Naive B cell (primary cell): ENCODE data around the gene APOBEC3F. TPM values are rescaled to one million over a fixed set of nuclear protein-coding genes. Genes with fewer than 3 reads are reported as not detected.
A peak's percentile ranks its signal among the peaks of the same experiment; 100 is the strongest.
"Not testable (repeated sequence)": the region's sequence is repeated elsewhere in the genome, so short reads cannot be mapped to it uniquely, and the experiment has no call there.

Experiments used
- ATAC-seq, 2 donors: fragments of 150-1000 bp; cut with Tn5 transposase; 2 replicates each; pipeline ENCODE4 v1.10.0; 2021; ENCODE audit warnings: low read depth in 2 of 2, mild to moderate bottlenecking in 2 of 2, moderate library complexity in 2 of 2
- DNase-seq: peaks from one replicate; pipeline ENCODE4 v3.0.0; 2022
- H3K27ac Mint-ChIP-seq, 6 donors: one replicate each; pipeline ENCODE4 v1.8.0; 2020 to 2022; ENCODE audit warnings: mild to moderate bottlenecking in 6 of 6, mixed read lengths in 6 of 6, moderate library complexity in 5 of 6, inconsistent platforms in 2 of 6
- H3K27me3 Mint-ChIP-seq, 3 donors: one replicate each; pipeline ENCODE4 v1.8.0; 2021 to 2022; ENCODE audit warnings: mixed read lengths in 3 of 3, mild to moderate bottlenecking in 1 of 3
- H3K36me3 Mint-ChIP-seq, 2 donors: one replicate each; pipeline ENCODE4 v1.8.0; 2020 to 2022; ENCODE audit warnings: mixed read lengths in 2 of 2, inconsistent platforms in 1 of 2, mild to moderate bottlenecking in 1 of 2
- H3K4me1 Mint-ChIP-seq, 3 donors: one replicate each; pipeline ENCODE4 v1.8.0; 2020 to 2022; ENCODE audit warnings: mixed read lengths in 3 of 3, inconsistent platforms in 1 of 3, mild to moderate bottlenecking in 1 of 3, moderate library complexity in 1 of 3
- H3K4me3 Mint-ChIP-seq, 8 donors: one replicate each; pipeline ENCODE4 v1.8.0; 2020 to 2022; ENCODE audit warnings: mild to moderate bottlenecking in 8 of 8, mixed read lengths in 8 of 8, moderate library complexity in 8 of 8, inconsistent platforms in 2 of 8
- H3K9me3 Mint-ChIP-seq, 7 donors: one replicate each; pipeline ENCODE4 v1.8.0; 2020 to 2022; ENCODE audit warnings: mixed read lengths in 7 of 7, mild to moderate bottlenecking in 5 of 7, inconsistent platforms in 2 of 7, moderate library complexity in 1 of 7
- polyA plus RNA-seq, 6 donors: library from polyadenylated mRNA; unstranded; fragments of 300-500 nt; fragmentation: Illumina TruSeq; gene quantifications; one replicate each; pipeline ENCODE4 v1.2.3, GENCODE V29; 2021; ENCODE audit warnings: low read depth in 6 of 6

The APOBEC3F gene
- polyA plus RNA-seq, result 10 to 100 TPM; 32.0 to 56.2 (median 36.4) TPM

DNA sequence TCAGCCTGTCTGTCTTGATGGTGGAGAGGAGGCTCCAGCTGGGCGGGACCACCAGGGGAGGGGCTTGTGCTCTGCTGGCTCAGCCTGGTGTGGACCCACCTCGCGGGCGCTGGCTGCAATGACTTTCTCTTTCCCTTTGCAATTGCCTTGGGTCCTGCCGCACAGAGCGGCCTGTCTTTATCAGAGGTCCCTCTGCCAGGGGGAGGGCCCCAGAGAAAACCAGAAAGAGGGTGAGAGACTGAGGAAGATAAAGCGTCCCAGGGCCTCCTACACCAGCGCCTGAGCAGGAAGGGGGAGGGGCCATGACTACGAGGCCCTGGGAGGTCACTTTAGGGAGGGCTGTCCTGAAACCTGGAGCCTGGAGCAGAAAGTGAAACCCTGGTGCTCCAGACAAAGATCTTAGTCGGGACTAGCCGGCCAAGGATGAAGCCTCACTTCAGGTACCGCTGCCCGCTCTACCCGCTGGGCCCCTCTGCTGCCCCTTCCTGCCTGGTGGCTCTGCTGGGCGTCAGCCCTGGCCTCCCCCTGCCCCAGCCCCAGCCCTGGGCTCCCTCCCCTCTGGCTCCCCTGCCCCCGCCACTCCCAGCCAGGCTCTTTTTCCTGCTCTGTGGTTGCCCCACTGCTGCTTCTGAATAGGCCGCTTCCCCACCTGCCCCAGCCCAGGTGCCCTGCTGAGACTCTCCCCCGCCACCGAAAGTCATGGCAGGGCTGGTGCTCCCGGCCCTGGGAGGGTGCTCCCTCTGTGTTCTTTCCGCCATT, at the start of gene APOBEC3F:
TSS of gene APOBEC3F (plus strand) at position 327 of the 759 bp plus-strand sequence. CDS start at position 424, 97 bp downstream.
- not testable (repeated sequence) for H3K27me3 Mint-ChIP-seq, H3K9me3 Mint-ChIP-seq
- Mint-ChIP-seq H3K36me3 (peaks cover 0 to 12% of the 10 kb centered on the region in 2 donors), H3K4me3 (peak within 1 kb of the TSS; percentile 91 to 96 (median 94)), H3K4me1 (peaks cover 41 to 67% (median 48%) of the 10 kb centered on the region in 3 donors), H3K27ac (peak within 1 kb of the TSS; percentile 85 to 97 (median 94))
- ATAC-seq (peak; percentile 89 to 97), DNase-seq (peak; percentile 71)

DNA sequence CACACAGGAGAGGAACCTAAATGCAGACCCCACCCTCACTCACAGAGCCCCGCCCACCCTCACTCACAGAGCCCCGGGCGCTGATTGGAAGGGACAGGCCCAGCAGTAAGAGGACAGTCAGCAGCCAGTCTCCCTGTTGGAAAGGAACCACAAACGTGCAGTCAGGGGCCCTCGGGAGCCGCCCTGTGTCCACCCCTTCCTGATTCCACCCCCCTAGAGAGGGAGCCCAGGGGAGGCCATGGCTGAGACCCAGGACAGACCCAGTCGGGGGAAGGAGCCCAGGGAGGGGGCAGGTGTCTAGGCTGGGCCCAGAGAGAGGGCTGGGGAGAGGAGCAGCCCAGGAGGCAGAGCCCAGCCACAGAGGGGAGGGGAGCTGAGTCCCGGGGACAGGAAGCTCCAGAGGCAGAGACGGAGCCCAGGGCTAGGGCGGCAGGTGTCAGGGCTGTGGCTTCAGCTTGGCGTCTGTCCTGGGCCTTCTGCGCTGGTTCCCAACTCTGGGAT, 47.7 kb upstream of the APOBEC3F start:
- peaks cover 8 to 37% (median 23%) of the 10 kb centered on the region in 3 donors for H3K27me3 Mint-ChIP-seq
- not testable (repeated sequence) for H3K9me3 Mint-ChIP-seq, DNase-seq, ATAC-seq, H3K4me1 Mint-ChIP-seq, H3K27ac Mint-ChIP-seq, H3K36me3 Mint-ChIP-seq, H3K4me3 Mint-ChIP-seq

DNA sequence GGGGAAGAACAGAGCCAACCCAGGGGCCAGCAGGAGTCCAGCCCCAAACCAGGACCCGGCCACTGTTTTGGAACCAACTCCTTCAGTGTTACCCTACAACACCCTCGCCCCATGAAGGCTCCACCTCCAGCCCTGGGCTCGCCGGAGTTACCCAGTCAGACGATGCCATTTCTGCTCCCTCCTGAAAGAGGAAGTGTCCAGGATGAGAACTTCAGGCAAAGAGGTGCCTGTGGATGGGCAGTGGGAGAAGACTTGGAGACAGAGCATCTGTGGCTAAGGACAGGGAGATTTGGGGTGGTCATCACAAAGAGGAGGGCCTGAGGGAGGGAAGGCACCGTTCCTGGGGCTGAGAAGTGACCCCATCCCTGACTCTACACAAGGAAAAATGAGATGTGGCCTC, 44.6 kb upstream of the APOBEC3F start:
- no peak for DNase-seq
- peaks cover 8 to 50% (median 25%) of the 10 kb centered on the region in 3 donors for H3K27me3 Mint-ChIP-seq
- H3K36me3 Mint-ChIP-seq, result peaks cover 0 to 6% of the 10 kb centered on the region in 2 donors
- H3K27ac Mint-ChIP-seq, result peak overlapping the region in 1 of 6 donors; percentile 62
- peaks cover 0 to 9% (median 6%) of the 10 kb centered on the region in 7 donors for H3K9me3 Mint-ChIP-seq
- no peak for ATAC-seq
- H3K4me3 Mint-ChIP-seq, result no peak overlapping the region
- peaks cover 0 to 8% (median 0%) of the 10 kb centered on the region in 3 donors for H3K4me1 Mint-ChIP-seq

DNA sequence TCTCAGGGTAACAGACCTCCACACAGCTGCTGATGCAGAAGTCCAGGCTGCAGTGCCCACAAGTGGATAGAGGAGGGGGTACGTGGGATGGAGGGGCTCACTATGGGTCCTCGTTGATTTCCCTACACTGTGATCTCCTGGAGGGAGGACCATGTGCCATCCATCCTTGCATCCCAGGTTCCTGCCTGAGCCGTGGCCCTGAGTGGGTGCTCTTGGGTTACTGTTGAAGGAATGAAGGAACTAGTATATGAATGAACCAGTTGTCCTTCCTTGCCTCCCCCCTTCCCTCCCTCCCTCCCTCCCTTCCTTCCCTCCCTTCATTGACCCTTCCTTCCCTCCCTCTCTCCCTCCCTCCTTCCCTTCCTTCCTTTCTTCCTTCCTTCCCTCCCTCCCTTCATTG, 43.1 kb upstream of the APOBEC3F start:
- H3K27me3 Mint-ChIP-seq, result peaks cover 8 to 50% (median 25%) of the 10 kb centered on the region in 3 donors
- peaks cover 0 to 8% (median 5%) of the 10 kb centered on the region in 3 donors for H3K4me1 Mint-ChIP-seq
- no peak overlapping the region for H3K27ac Mint-ChIP-seq
- H3K4me3 Mint-ChIP-seq, result no peak overlapping the region
- DNase-seq (no peak), ATAC-seq (no peak)
- peaks cover 0 to 6% of the 10 kb centered on the region in 2 donors for H3K36me3 Mint-ChIP-seq
- H3K9me3 Mint-ChIP-seq, result peaks cover 0 to 9% (median 6%) of the 10 kb centered on the region in 7 donors

DNA sequence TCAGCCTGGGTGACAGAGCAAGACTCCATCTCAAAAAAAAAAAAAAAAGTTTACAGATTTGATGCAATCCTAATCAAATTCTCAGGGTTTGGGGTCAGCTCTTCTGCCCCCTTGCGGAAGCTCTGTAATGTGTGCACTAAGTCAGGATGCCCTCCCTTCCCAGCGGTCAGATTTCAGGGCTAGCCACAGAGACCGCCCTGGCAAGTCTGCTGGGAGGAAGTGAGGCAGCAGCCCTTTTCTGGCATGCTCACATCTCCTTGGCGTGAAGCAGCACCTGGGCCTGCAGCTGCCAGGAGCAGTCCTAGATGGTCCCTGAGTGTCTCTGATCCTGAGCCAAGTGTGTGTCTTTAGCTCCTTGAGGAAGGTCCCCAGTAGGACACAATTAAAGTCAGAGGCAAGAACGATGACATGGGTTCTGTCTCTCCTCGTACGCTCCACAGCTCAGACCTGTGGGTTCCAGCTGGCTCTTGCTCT, 37.5 kb upstream of the APOBEC3F start:
- H3K27ac Mint-ChIP-seq, result peak overlapping the region in 2 of 6 donors; percentile 22 to 42
- ATAC-seq, result peak; percentile 86 to 87
- H3K9me3 Mint-ChIP-seq, result peaks cover 0 to 6% (median 2%) of the 10 kb centered on the region in 7 donors
- peaks cover 0 to under 1% of the 10 kb centered on the region in 2 donors for H3K36me3 Mint-ChIP-seq
- H3K27me3 Mint-ChIP-seq, result peaks cover 0 to 13% (median 0%) of the 10 kb centered on the region in 3 donors
- peaks cover 14 to 21% (median 16%) of the 10 kb centered on the region in 3 donors for H3K4me1 Mint-ChIP-seq
- peak overlapping the region in 2 of 8 donors; percentile 3 to 59 for H3K4me3 Mint-ChIP-seq
- DNase-seq, result peak; percentile 60

DNA sequence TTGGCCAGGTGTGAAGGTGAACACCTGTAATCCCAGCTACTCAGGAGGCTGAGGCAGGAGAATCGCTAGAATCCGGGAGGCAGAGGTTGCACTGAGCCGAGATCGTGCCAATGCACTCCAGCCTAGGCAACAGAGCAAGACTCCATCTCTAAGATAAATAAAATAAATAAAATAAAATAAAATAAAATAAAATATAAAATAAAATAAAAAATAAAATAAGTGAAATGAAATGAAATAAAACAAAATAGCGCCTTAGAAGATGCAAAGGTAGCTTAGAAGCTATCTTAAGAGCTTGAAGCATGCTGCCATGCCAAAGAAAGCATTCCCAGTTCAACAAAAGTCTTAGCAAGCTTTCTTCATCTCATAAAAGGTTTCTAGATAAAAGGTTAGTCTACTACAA, 33.5 kb upstream of the APOBEC3F start:
- H3K27ac Mint-ChIP-seq, result no peak overlapping the region
- H3K27me3 Mint-ChIP-seq, result no peaks in the 10 kb centered on the region
- peaks cover 24 to 35% (median 33%) of the 10 kb centered on the region in 3 donors for H3K4me1 Mint-ChIP-seq
- H3K4me3 Mint-ChIP-seq, result no peak overlapping the region
- H3K9me3 Mint-ChIP-seq, result no peaks in the 10 kb centered on the region
- DNase-seq (no peak), ATAC-seq (no peak)
- no peaks in the 10 kb centered on the region for H3K36me3 Mint-ChIP-seq

DNA sequence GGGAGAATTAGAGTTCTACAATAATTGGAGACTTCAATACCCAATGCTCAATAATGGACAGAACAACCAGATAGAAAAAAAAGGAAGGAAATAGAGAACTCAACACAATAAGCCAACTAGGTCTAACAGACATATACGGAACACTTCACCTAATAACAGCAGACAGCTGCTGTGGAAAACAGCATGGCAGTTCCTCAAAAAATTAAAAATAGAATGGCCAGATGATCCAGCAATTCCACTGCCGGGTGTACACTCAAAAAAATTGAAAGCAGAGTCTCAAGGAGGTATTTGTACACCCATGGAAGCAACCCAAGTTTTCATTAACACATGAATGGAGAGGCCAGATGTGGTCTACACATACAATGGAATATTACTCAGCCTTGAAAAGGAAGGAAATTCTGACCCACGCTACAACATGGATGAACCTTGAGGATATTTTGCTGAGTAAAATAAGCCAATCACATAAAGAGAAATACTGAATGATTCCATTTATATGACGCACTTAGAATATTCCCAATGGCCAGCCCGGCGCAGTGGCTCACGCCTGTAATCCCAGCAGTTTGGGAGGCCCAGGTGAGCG, 32.3 kb upstream of the APOBEC3F start:
- H3K9me3 Mint-ChIP-seq, DNase-seq, H3K36me3 Mint-ChIP-seq, H3K27me3 Mint-ChIP-seq, ATAC-seq: not testable (repeated sequence)
- H3K4me1 Mint-ChIP-seq, result peaks cover 29 to 37% (median 36%) of the 10 kb centered on the region in 3 donors
- H3K4me3 Mint-ChIP-seq, result peak overlapping the region in 1 of 8 donors; percentile 63
- peak overlapping the region in 2 of 6 donors; percentile 74 to 87 for H3K27ac Mint-ChIP-seq

DNA sequence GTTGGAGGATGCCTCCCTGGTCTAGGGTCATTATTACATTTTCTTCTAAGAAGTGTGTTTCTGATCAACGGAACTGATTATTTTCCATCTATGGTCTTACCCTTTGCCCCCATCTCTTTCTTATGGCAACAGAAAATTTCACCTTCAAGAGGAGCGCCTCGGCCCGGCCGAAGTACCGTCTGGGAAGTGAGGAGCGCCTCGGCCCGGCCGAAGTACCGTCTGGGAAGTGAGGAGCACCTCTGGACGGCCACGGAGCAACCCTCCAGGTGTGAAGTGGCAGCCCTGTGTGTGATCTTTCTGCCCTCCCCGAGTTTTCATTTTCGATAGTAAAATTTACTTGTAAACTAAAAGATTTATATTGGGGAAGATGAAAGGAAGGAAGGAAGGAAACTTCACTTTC, 29.7 kb upstream of the APOBEC3F start:
- no peaks in the 10 kb centered on the region for H3K36me3 Mint-ChIP-seq
- DNase-seq (no peak), ATAC-seq (no peak)
- H3K4me1 Mint-ChIP-seq, result peaks cover 36 to 57% (median 56%) of the 10 kb centered on the region in 3 donors
- H3K9me3 Mint-ChIP-seq, result no peaks in the 10 kb centered on the region
- no peaks in the 10 kb centered on the region for H3K27me3 Mint-ChIP-seq
- H3K4me3 Mint-ChIP-seq, result peak overlapping the region in 2 of 8 donors; percentile 7 to 92
- H3K27ac Mint-ChIP-seq, result peak overlapping the region in 3 of 6 donors; percentile 21 to 96 (median 94)

DNA sequence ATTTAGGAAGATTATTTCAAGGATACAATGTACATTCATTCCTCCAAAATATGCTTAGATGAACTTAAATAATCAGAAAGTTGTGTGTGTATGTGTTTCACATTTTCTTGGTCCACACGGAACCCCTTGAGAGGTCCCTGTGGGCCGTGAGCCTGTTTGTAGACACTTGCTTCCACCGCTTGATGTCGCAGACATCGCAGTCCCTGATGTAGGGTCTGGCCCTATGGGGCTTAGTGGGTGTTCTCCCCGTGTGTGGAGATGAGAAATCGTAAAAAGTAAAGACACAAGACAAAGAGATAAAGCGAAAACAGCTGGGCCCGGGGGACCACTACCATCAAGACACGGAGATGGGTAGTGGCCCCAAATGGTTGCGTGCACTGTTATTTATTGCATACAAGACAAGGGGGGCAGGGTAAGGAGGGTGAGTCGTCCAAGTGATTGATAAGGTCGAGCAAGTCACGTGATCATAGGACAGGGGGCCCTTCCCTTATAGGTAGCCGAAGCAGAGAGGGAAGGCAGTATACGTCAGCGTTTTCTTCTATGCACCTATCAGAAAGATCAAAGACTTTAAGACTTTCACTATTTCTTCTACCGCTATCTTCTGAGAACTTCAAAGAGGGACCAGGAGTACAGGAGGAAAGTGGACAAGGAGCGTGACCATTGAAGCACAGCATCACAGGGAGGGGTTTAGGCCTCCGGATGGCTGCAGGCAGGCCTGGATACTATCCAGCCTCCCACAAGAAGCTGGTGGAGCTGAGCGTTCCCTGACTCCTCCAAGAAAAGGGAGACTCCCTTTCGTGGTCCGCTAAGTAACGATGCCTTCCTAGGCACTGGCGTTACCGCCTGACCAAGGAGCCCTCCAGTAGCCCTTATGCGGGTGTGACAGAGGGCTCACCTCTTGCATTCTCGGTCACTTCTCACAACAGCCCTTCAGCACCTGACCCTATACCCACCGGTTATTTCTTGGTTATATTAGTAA, 27.8 kb upstream of the APOBEC3F start:
- peak overlapping the region; percentile 32 to 99 (median 82) for H3K4me3 Mint-ChIP-seq
- peaks cover 41 to 70% (median 60%) of the 10 kb centered on the region in 3 donors for H3K4me1 Mint-ChIP-seq
- H3K36me3 Mint-ChIP-seq, result no peaks in the 10 kb centered on the region
- no peaks in the 10 kb centered on the region for H3K9me3 Mint-ChIP-seq
- DNase-seq, result no peak
- ATAC-seq, result no peak
- H3K27me3 Mint-ChIP-seq, result no peaks in the 10 kb centered on the region
- H3K27ac Mint-ChIP-seq, result peak overlapping the region; percentile 90 to 96 (median 94)

DNA sequence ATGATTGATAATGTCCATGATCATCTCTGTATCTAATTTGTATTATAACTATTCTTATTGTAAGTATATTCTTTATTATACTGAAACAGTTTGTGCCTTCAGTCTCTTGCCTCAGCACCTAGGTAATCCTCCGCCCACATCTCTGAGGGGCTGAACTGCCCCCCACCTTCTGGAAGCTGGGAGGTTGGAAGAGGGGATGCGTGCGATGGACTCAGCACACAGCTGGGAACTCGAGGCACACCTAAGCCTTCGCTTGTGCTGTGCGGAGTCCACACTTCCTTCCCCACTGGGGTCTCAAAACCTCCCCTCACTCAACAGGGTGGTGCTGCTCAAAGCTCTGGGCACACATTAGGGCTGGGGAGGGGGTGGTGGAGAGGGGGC, 27.1 kb upstream of the APOBEC3F start:
- H3K4me3 Mint-ChIP-seq, result peak overlapping the region; percentile 91 to 100 (median 99)
- H3K36me3 Mint-ChIP-seq, H3K27me3 Mint-ChIP-seq, H3K9me3 Mint-ChIP-seq, DNase-seq: not testable (repeated sequence)
- H3K4me1 Mint-ChIP-seq, result peaks cover 40 to 70% (median 58%) of the 10 kb centered on the region in 3 donors
- H3K27ac Mint-ChIP-seq, result peak overlapping the region; percentile 80 to 98 (median 96)
- peak; percentile 28 to 32 for ATAC-seq

DNA sequence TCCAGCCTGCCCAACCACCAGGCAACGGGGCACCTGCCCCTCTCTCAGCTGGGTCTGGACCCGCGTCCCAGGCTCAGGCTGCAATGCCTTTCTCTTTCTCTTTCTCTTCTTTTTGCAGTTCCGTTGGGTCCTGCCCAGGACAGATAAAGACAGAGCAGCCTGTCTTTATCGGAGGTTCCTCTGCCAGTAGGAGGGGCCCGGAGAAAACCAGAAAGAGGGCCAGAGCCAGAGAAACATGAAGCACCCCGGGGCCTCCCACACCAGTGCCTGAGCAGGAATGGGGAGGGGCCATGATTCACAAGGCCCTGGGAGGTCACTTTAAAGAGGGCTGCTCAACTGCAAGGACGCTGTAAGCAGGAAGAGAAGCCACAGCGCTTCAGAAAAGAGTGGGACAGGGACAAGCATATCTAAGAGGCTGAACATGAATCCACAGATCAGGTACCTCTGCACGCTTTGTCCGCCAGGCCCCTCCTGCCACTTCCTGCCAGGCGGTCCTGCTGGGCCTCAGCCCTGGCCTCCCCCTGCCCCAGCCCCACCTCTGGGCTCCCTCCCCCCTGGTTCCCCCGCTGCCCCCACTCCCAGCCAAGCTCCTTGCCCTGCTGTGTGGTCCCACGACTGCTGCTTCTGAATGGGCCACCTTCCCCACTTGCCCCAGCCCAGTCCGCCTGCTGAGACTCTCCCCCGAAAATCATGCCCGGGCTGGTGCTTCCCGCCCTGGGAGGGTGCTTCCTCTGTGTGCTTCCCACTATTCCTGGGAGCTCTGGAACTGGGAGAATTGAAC, 26.5 kb upstream of the APOBEC3F start, which contains the start of gene APOBEC3C:
TSS of gene APOBEC3C (plus strand) at position 316 of the 781 bp plus-strand sequence. CDS start at position 422, 106 bp downstream.
- Mint-ChIP-seq H3K27me3 (no peaks in the 10 kb centered on the region), H3K27ac (peak within 1 kb of the TSS; percentile 80 to 98 (median 96)), H3K4me3 (peak within 1 kb of the TSS; percentile 91 to 100 (median 99)), H3K9me3 (no peaks in the 10 kb centered on the region), H3K36me3 (peaks cover 0 to 11% of the 10 kb centered on the region in 2 donors), H3K4me1 (peaks cover 41 to 73% (median 60%) of the 10 kb centered on the region in 3 donors)
- ATAC-seq (peak; percentile 94 to 95), DNase-seq (peak; percentile 78)

DNA sequence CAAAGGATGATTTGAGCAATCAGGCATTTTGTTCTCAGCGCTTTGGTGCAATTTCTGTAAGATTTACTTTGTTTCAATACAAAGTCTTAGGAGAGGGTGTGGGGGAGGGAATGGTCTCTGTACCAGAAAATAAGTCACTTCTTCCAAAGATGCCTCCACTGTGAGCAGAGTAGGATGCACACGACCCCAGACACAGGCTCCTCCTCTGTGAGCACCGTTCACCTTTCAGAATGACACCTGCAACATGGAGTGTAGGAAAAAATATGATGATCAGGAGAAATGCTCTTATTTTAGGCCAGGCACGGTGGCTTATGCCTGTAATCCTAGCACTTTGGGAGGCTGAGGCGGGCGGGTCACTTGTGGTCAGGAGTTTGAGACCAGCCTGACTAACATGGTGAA, 25.9 kb upstream of the APOBEC3F start:
- Mint-ChIP-seq H3K36me3 (peaks cover 0 to 12% of the 10 kb centered on the region in 2 donors), H3K4me1 (peaks cover 41 to 79% (median 60%) of the 10 kb centered on the region in 3 donors), H3K27ac (peak overlapping the region in 5 of 6 donors; percentile 80 to 98 (median 97)), H3K4me3 (peak overlapping the region; percentile 91 to 100 (median 99))
- H3K9me3 Mint-ChIP-seq, DNase-seq, ATAC-seq, H3K27me3 Mint-ChIP-seq: not testable (repeated sequence)
